CD14-positive monocyte (primary cell): Measurements from ENCODE around the gene LRRK1. TPM values are rescaled to one million over a fixed set of nuclear protein-coding genes. Genes with fewer than 3 reads are reported as not detected.

Experiments used
- DNase-seq, 3 donors: peaks; one replicate each; pipeline ENCODE4 v3.0.0-alpha.2; 2011 to 2022
- H2AFZ ChIP-seq: 2 replicates; pipeline ENCODE4 v1.6.0; 2012; ENCODE audit warnings: mild to moderate bottlenecking, low read depth, low read length, inconsistent platforms; ENCODE audit not compliant: insufficient read depth, poor library complexity, severe bottlenecking
- H3K27ac ChIP-seq, 2 donors: 1 replicate in 1 of 2; 2 replicates in 1 of 2; pipeline ENCODE4 v1.5.1; 2012 to 2013; ENCODE audit warnings: low read length in 2 of 2, control low read depth in 1 of 2, inconsistent platforms in 1 of 2, low read depth in 1 of 2, mild to moderate bottlenecking in 1 of 2
- H3K27me3 ChIP-seq, 2 donors: one replicate each; pipeline versions ENCODE4 v1.6.0 to v1.6.1; 2011 to 2013; ENCODE audit warnings: low read length in 2 of 2; ENCODE audit not compliant: control insufficient read depth in 2 of 2, insufficient read depth in 2 of 2
- H3K36me3 ChIP-seq, 2 donors: replicated peaks in 1 of 2; 1 replicate in 1 of 2; 2 replicates in 1 of 2; pipeline versions ENCODE4 v1.5.1 to v1.6.1; 2012 to 2013; ENCODE audit warnings: low read length in 2 of 2, control low read depth in 1 of 2, inconsistent platforms in 1 of 2, mild to moderate bottlenecking in 1 of 2; ENCODE audit not compliant: insufficient read depth in 2 of 2, control insufficient read depth in 1 of 2
- H3K4me1 ChIP-seq, 2 donors: 1 replicate in 1 of 2; 2 replicates in 1 of 2; pipeline versions ENCODE4 v1.5.1 to v1.6.1; 2012 to 2013; ENCODE audit warnings: low read length in 2 of 2, control low read depth in 1 of 2, inconsistent platforms in 1 of 2, mild to moderate bottlenecking in 1 of 2, moderate library complexity in 1 of 2; ENCODE audit not compliant: insufficient read depth in 2 of 2, control insufficient read depth in 1 of 2
- H3K4me2 ChIP-seq: replicated peaks from 2 replicates; pipeline ENCODE3; 2012; ENCODE audit warnings: low read length, moderate library complexity, mild to moderate bottlenecking; ENCODE audit not compliant: poor library complexity, severe bottlenecking; ENCODE audit errors: extremely low read depth
- H3K4me3 ChIP-seq, 3 experiments: fragments of 200-600 bp in 1 of 3; sonication (generic) in 1 of 3; replicated peaks in 1 of 3; 1 replicate in 2 of 3; 2 replicates in 1 of 3; pipeline ENCODE4 v1.5.1; 2011 to 2013; ENCODE audit warnings: low read length in 3 of 3, mild to moderate bottlenecking in 3 of 3, control low read depth in 2 of 3, low read depth in 2 of 3, inconsistent platforms in 1 of 3, moderate library complexity in 1 of 3
- H3K79me2 ChIP-seq: 2 replicates; pipeline ENCODE4 v1.6.0; 2012; ENCODE audit warnings: mild to moderate bottlenecking, control low read depth, inconsistent platforms, low read length, moderate library complexity; ENCODE audit not compliant: insufficient read depth
- H3K9ac ChIP-seq: 2 replicates; pipeline ENCODE4 v1.6.0; 2017; ENCODE audit warnings: low read length, mild to moderate bottlenecking; ENCODE audit not compliant: insufficient read depth, poor library complexity, severe bottlenecking
- H3K9me3 ChIP-seq, 2 donors: replicated peaks in 1 of 2; 1 replicate in 1 of 2; 2 replicates in 1 of 2; pipeline versions ENCODE4 v1.5.1 to v1.6.1; 2012 to 2013; ENCODE audit warnings: low read length in 2 of 2, control low read depth in 1 of 2; ENCODE audit not compliant: control insufficient read depth in 1 of 2, insufficient read depth in 1 of 2
- H4K20me1 ChIP-seq: 2 replicates; pipeline ENCODE4 v1.6.0; 2012; ENCODE audit warnings: mild to moderate bottlenecking, low read length, control low read depth, moderate library complexity; ENCODE audit not compliant: insufficient read depth
- H3K27ac Mint-ChIP-seq, 7 donors: one replicate each; pipeline ENCODE4 v1.8.0; 2020; ENCODE audit warnings: mild to moderate bottlenecking in 7 of 7, mixed read lengths in 7 of 7, moderate library complexity in 6 of 7, inconsistent platforms in 2 of 7
- H3K27me3 Mint-ChIP-seq, 3 donors: one replicate each; pipeline ENCODE4 v1.8.0; 2021 to 2022; ENCODE audit warnings: low read depth in 3 of 3, mild to moderate bottlenecking in 3 of 3, mixed read lengths in 3 of 3, moderate library complexity in 3 of 3, inconsistent platforms in 1 of 3
- H3K36me3 Mint-ChIP-seq, 2 donors: one replicate each; pipeline ENCODE4 v1.8.0; 2020; ENCODE audit warnings: mixed read lengths in 2 of 2, inconsistent platforms in 1 of 2, mild to moderate bottlenecking in 1 of 2
- H3K4me1 Mint-ChIP-seq: one replicate; pipeline ENCODE4 v1.8.0; 2020; ENCODE audit warnings: mild to moderate bottlenecking, mixed read lengths
- H3K4me3 Mint-ChIP-seq, 2 donors: one replicate each; pipeline ENCODE4 v1.8.0; 2020; ENCODE audit warnings: mild to moderate bottlenecking in 2 of 2, mixed read lengths in 2 of 2, moderate library complexity in 1 of 2
- H3K9me3 Mint-ChIP-seq, 7 donors: one replicate each; pipeline ENCODE4 v1.8.0; 2020 to 2022; ENCODE audit warnings: mixed read lengths in 7 of 7, mild to moderate bottlenecking in 6 of 7, moderate library complexity in 6 of 7, inconsistent platforms in 2 of 7
- CTCF ChIP-seq: fragments of 200-600 bp; IDR thresholded peaks from one replicate; pipeline ENCODE4 v1.8.0; 2022; ENCODE audit warnings: antibody characterized with exemption, mild to moderate bottlenecking
- WGBS: methylation state at CpG from one replicate; pipeline ENCODE4 v1.1.5; 2013; ENCODE audit warnings: missing lambda C conversion rate; ENCODE audit not compliant: insufficient coverage; 5-methylcytosine and 5-hydroxymethylcytosine counted together
- intact Hi-C, 2 donors: fragments of 100-400 bp; cut with micrococcal nuclease; formaldehyde crosslinking; loops; one replicate each; pipeline versions ENCODE4 v1.15.0 to v1.15.1; 2023
- polyA plus RNA-seq, 3 donors: library from polyadenylated mRNA; depleted of rRNA in 1 of 3; unstranded in 2 of 3; stranded (reverse) in 1 of 3; fragments of 300-500 nt in 2 of 3; fragments of >200 nt in 1 of 3; fragmentation: Illumina TruSeq in 2 of 3; gene quantifications; 1 replicate in 2 of 3; 2 replicates in 1 of 3; pipeline ENCODE4 v1.2.3, GENCODE V29; 2012 to 2021

Gene LRRK1
- polyA plus RNA-seq, 3 donors = 1.7 to 18.9 (median 5.4) TPM

- Histone ChIP-seq H2AFZ (no peak overlapping the region), H3K4me3 (no peak overlapping the region), H3K9ac (no peak overlapping the region), H4K20me1 (no peaks in the 10 kb centered on the region), H3K27ac (no peak overlapping the region), H3K4me1 (peaks cover 0 to 12% of the 10 kb centered on the region in 2 donors), H3K79me2 (no peaks in the 10 kb centered on the region), H3K27me3 (peaks cover 49 to 69% of the 10 kb centered on the region in 2 donors), H3K36me3 (no peaks in the 10 kb centered on the region), H3K9me3 (peaks cover 0 to 21% of the 10 kb centered on the region in 2 donors), H3K4me2 (no peak overlapping the region)
- intact Hi-C loops = no loop called here
- H3K4me1 Mint-ChIP-seq = peaks cover 12% of the 10 kb centered on the region
- DNase-seq = no peak
- peak overlapping the region in 1 of 2 donors; percentile 86 for H3K4me3 Mint-ChIP-seq
- 91% methylated on average over 8 of the region's 10 CpGs for WGBS
- peaks cover 0 to 9% (median 3%) of the 10 kb centered on the region in 7 donors for H3K9me3 Mint-ChIP-seq
- H3K36me3 Mint-ChIP-seq = no peaks in the 10 kb centered on the region
- peaks cover 61 to 71% (median 63%) of the 10 kb centered on the region in 3 donors for H3K27me3 Mint-ChIP-seq
- no peak for TF ChIP-seq CTCF
- no peak overlapping the region for H3K27ac Mint-ChIP-seq
Measured at GRCh38 chr15:100877551-100877950, 41.6 kb upstream of the LRRK1 start.

GRCh38 chr15:100878130-100878529 is 41.0 kb upstream of the LRRK1 start:
- no peak overlapping the region for H3K9ac ChIP-seq
- DNase-seq = no peak
- H3K79me2 ChIP-seq = no peaks in the 10 kb centered on the region
- peaks cover 0 to 12% of the 10 kb centered on the region in 2 donors for H3K4me1 ChIP-seq
- H2AFZ ChIP-seq = no peak overlapping the region
- H3K27ac Mint-ChIP-seq = no peak overlapping the region
- H3K4me1 Mint-ChIP-seq = peaks cover 8% of the 10 kb centered on the region
- no peaks in the 10 kb centered on the region for H4K20me1 ChIP-seq
- H3K36me3 Mint-ChIP-seq = no peaks in the 10 kb centered on the region
- H3K27ac ChIP-seq = no peak overlapping the region
- H3K36me3 ChIP-seq = no peaks in the 10 kb centered on the region
- H3K4me3 Mint-ChIP-seq = peak overlapping the region in 1 of 2 donors; percentile 86
- intact Hi-C loops = no loop called here
- H3K27me3 Mint-ChIP-seq = peaks cover 67 to 77% (median 68%) of the 10 kb centered on the region in 3 donors
- H3K27me3 ChIP-seq = peaks cover 53 to 74% of the 10 kb centered on the region in 2 donors
- no peak overlapping the region for H3K4me2 ChIP-seq
- no peak for TF ChIP-seq CTCF
- H3K4me3 ChIP-seq = no peak overlapping the region
- peaks cover 0 to 21% of the 10 kb centered on the region in 2 donors for H3K9me3 ChIP-seq
- 84% methylated on average over 5 of the region's 11 CpGs for WGBS
- peaks cover 0 to 9% (median 3%) of the 10 kb centered on the region in 7 donors for H3K9me3 Mint-ChIP-seq
